ENCODE results near the gene PPP2R5C.

The PPP2R5C gene

GRCh38 chr14:101875727-101876554 lies 114.4 kb downstream of the PPP2R5C start:
- no peaks in the 10 kb centered on the region for H3K9me3 Mint-ChIP-seq
- peak overlapping the region; percentile 6 for H3K27ac Mint-ChIP-seq
- H3K4me1 Mint-ChIP-seq: peaks cover 89% of the 10 kb centered on the region
- H3K36me3 Mint-ChIP-seq: peaks cover 61% of the 10 kb centered on the region
- peak overlapping the region; percentile 29 for H3K4me3 Mint-ChIP-seq
- DNase-seq (ENCODE audit: low spot score in 2 of 2): no peak
- ATAC-seq: no peak

GRCh38 chr14:101876555-101876938 lies 115.0 kb downstream of the PPP2R5C start:
- peak overlapping the region; percentile 29 for H3K4me3 Mint-ChIP-seq

GRCh38 chr14:101877766-101878165 lies 116.3 kb downstream of the PPP2R5C start:
- H3K9me3 Mint-ChIP-seq: no peaks in the 10 kb centered on the region
- peaks cover 71% of the 10 kb centered on the region for H3K36me3 Mint-ChIP-seq
- H3K4me1 Mint-ChIP-seq: peaks cover 87% of the 10 kb centered on the region
- ATAC-seq: no peak
- H3K4me3 Mint-ChIP-seq: peak overlapping the region; percentile 29
- DNase-seq (ENCODE audit: low spot score in 2 of 2): no peak
- peak overlapping the region; percentile 78 for H3K27ac Mint-ChIP-seq

More at GRCh38 chr14:101876555-101876938, 115.0 kb downstream of the PPP2R5C start:
- H3K9me3 Mint-ChIP-seq: no peaks in the 10 kb centered on the region
- peak overlapping the region; percentile 6 for H3K27ac Mint-ChIP-seq
- ATAC-seq (peak; percentile 62), DNase-seq (ENCODE audit: low spot score in 2 of 2) (no peak)
- peaks cover 87% of the 10 kb centered on the region for H3K4me1 Mint-ChIP-seq
- peaks cover 67% of the 10 kb centered on the region for H3K36me3 Mint-ChIP-seq

GRCh38 chr14:101878211-101878821 lies 116.8 kb downstream of the PPP2R5C start:
- Mint-ChIP-seq H3K4me1 (peaks cover 82% of the 10 kb centered on the region), H3K27ac (peak overlapping the region; percentile 78), H3K36me3 (peaks cover 77% of the 10 kb centered on the region), H3K9me3 (no peaks in the 10 kb centered on the region), H3K4me3 (peak overlapping the region; percentile 29)
- peak; percentile 78 for ATAC-seq
- no peak for DNase-seq (ENCODE audit: low spot score in 2 of 2)

GRCh38 chr14:101878822-101879528 lies 117.5 kb downstream of the PPP2R5C start:
- Mint-ChIP-seq H3K27ac (peak overlapping the region; percentile 84), H3K4me3 (peak overlapping the region; percentile 29), H3K36me3 (peaks cover 79% of the 10 kb centered on the region), H3K4me1 (peaks cover 75% of the 10 kb centered on the region), H3K9me3 (no peaks in the 10 kb centered on the region)
- peak; percentile 85 for ATAC-seq
- DNase-seq (ENCODE audit: low spot score in 2 of 2): peak in 1 of 2 donors; percentile 68

- Mint-ChIP-seq H3K36me3 (peaks cover 84% of the 10 kb centered on the region), H3K27ac (peak overlapping the region; percentile 84), H3K4me1 (peaks cover 76% of the 10 kb centered on the region), H3K9me3 (no peaks in the 10 kb centered on the region), H3K4me3 (peak overlapping the region; percentile 29)
- ATAC-seq (peak; percentile 60), DNase-seq (ENCODE audit: low spot score in 2 of 2) (no peak)
These were observed 118.2 kb downstream of the PPP2R5C start for GRCh38 chr14:101879529-101880336.

- Mint-ChIP-seq H3K4me1 (peaks cover 62% of the 10 kb centered on the region), H3K4me3 (no peak overlapping the region), H3K27ac (peak overlapping the region; percentile 58), H3K36me3 (peaks cover 88% of the 10 kb centered on the region), H3K9me3 (no peaks in the 10 kb centered on the region)
- ATAC-seq: no peak
- DNase-seq (ENCODE audit: low spot score in 2 of 2): no peak
These were observed 119.9 kb downstream of the PPP2R5C start for GRCh38 chr14:101881426-101881825.

- no peak overlapping the region for H3K4me3 Mint-ChIP-seq
- peaks cover 53% of the 10 kb centered on the region for H3K4me1 Mint-ChIP-seq
- no peak for ATAC-seq
- no peak for DNase-seq (ENCODE audit: low spot score in 2 of 2)
- no peaks in the 10 kb centered on the region for H3K9me3 Mint-ChIP-seq
- peaks cover 88% of the 10 kb centered on the region for H3K36me3 Mint-ChIP-seq
- H3K27ac Mint-ChIP-seq: peak overlapping the region; percentile 58
These were observed 120.8 kb downstream of the PPP2R5C start for GRCh38 chr14:101882141-101882935.

- H3K36me3 Mint-ChIP-seq: peaks cover 96% of the 10 kb centered on the region
- no peak for ATAC-seq
- peaks cover 34% of the 10 kb centered on the region for H3K4me1 Mint-ChIP-seq
- H3K9me3 Mint-ChIP-seq: no peaks in the 10 kb centered on the region
- DNase-seq (ENCODE audit: low spot score in 2 of 2): no peak
- H3K27ac Mint-ChIP-seq: peak overlapping the region; percentile 82
- no peak overlapping the region for H3K4me3 Mint-ChIP-seq
These were observed 122.8 kb downstream of the PPP2R5C start for GRCh38 chr14:101884089-101884933.

GRCh38 chr14:101884934-101885576 lies 123.5 kb downstream of the PPP2R5C start:
- DNase-seq (ENCODE audit: low spot score in 2 of 2) (no peak), ATAC-seq (no peak)
- Mint-ChIP-seq H3K36me3 (peaks cover 99% of the 10 kb centered on the region), H3K27ac (peak overlapping the region; percentile 82), H3K4me3 (no peak overlapping the region), H3K4me1 (peaks cover 26% of the 10 kb centered on the region), H3K9me3 (no peaks in the 10 kb centered on the region)

GRCh38 chr14:101887219-101887618 lies 125.7 kb downstream of the PPP2R5C start:
- no peak for DNase-seq (ENCODE audit: low spot score in 2 of 2)
- no peak for ATAC-seq
- peaks cover 100% of the 10 kb centered on the region for H3K36me3 Mint-ChIP-seq
- H3K27ac Mint-ChIP-seq: no peak overlapping the region
- H3K9me3 Mint-ChIP-seq: no peaks in the 10 kb centered on the region
- peaks cover 9% of the 10 kb centered on the region for H3K4me1 Mint-ChIP-seq
- H3K4me3 Mint-ChIP-seq: no peak overlapping the region

GRCh38 chr14:101888182-101888581 lies 126.7 kb downstream of the PPP2R5C start:
- H3K27ac Mint-ChIP-seq: no peak overlapping the region
- H3K4me1 Mint-ChIP-seq: peaks cover 6% of the 10 kb centered on the region
- H3K9me3 Mint-ChIP-seq: no peaks in the 10 kb centered on the region
- DNase-seq (ENCODE audit: low spot score in 2 of 2) (no peak), ATAC-seq (no peak)
- peaks cover 100% of the 10 kb centered on the region for H3K36me3 Mint-ChIP-seq
- H3K4me3 Mint-ChIP-seq: no peak overlapping the region

- no peak for ATAC-seq
- Mint-ChIP-seq H3K27ac (peak overlapping the region; percentile 85), H3K36me3 (peaks cover 100% of the 10 kb centered on the region), H3K9me3 (no peaks in the 10 kb centered on the region), H3K4me3 (no peak overlapping the region), H3K4me1 (peaks cover 6% of the 10 kb centered on the region)
- no peak for DNase-seq (ENCODE audit: low spot score in 2 of 2)
These were observed 127.9 kb downstream of the PPP2R5C start for GRCh38 chr14:101889366-101889765.
